ENCODE results near the gene CDH7.

CDH7 gene, protein sequence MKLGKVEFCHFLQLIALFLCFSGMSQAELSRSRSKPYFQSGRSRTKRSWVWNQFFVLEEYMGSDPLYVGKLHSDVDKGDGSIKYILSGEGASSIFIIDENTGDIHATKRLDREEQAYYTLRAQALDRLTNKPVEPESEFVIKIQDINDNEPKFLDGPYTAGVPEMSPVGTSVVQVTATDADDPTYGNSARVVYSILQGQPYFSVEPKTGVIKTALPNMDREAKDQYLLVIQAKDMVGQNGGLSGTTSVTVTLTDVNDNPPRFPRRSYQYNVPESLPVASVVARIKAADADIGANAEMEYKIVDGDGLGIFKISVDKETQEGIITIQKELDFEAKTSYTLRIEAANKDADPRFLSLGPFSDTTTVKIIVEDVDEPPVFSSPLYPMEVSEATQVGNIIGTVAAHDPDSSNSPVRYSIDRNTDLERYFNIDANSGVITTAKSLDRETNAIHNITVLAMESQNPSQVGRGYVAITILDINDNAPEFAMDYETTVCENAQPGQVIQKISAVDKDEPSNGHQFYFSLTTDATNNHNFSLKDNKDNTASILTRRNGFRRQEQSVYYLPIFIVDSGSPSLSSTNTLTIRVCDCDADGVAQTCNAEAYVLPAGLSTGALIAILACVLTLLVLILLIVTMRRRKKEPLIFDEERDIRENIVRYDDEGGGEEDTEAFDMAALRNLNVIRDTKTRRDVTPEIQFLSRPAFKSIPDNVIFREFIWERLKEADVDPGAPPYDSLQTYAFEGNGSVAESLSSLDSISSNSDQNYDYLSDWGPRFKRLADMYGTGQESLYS

DNA sequence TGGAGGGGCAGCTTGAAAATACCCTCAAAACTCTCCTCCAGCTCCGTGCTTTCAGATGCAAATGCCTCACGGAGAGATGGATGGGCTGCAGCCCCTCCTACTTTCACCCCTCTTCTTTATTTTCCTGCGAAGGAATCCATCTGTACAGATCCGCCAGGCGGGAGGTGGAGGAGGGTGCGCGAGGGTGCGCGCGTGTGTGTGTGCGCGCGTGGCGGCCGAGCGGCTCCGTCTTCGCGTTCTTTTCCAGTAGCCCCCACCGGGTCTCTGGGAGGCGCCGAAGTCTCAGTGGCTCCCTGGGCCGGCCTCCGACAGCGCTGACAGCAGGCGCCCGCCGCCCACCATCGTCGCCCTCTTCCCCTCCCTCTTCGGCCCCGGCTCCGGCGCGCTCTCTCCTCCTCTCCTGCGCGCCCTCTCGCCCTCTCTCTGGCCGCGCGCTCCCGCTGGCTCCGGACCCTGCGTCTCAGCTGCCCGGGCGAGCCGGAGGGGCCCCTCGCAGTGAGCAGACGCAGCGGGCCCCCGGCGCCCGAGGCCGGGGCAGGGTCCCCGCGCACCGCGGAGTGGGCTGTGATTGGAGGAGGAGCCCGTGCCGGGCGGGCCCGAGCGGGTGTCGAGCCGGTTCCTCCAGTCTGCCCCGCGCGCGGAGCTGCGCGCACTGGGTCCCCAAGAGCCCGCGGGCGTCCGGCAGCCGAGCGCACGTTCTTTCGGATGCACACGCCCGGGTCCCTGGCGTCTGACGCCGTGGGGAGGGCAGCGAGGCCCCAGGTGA lies at the start of gene CDH7:
Gene CDH7 (plus strand): TSS at position 624 of the 766 bp plus-strand sequence. CDS start 11,831 bp downstream, outside the sequence.
- no peak for DNase-seq

DNA sequence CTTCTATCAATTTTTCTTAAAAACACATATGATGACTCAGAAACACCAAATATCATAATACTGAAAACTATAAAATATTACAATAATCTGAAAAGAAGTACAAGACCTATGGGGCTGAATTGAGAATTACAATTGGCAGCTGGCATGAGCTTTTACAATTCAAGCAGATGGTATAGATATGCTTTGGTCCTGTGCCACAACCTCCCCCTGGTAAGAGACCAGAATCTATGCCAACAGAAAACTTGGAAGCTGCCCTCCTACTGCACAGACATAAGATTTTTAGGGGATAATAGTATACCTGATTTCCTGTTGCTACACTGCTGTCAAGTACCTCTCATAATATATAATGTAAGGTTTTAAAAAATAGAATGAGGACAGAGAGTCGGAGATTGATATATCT lies 46.8 kb upstream of the CDH7 start:
- no peak for DNase-seq

DNA sequence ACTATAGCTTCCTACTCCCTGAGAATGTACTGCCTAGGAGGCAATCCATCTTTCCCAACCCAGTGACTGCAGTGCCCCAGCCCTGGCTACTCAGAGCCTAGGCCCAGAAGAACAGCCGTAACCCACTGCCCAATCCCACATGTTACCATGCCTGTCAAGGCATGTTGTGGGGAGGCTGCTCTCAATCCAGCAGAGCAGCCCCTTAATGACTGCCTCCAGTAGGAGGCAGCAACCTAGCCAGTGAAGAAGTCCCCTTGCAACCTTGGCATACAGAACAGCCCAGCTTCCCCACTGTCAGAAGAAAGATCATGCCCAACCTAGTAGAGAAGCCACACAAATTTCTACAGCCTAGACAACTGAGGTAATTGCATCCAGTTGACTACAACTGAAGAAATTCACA lies 44.2 kb upstream of the CDH7 start:
- no peak for DNase-seq

DNA sequence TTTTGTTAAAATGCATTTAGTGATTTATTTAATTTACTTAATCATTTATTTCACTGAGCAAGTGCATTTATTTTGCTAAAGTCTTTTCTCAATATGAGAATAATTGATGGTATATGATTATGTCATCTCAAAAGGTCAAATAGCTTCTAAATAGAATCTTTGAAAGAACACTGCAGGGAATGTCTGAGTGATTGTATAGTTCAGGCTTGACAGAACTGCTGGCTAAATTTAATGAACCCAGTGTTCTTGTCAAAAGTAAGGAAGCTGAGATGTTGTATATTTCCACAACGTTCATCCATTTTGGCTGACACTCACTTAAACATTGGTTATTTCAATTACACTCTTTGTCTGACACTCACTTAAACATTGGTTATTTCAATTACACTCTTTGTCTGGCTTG lies 39.3 kb upstream of the CDH7 start:
- DNase-seq, result no peak

GRCh38 chr18:65721619-65722018 lies 29.2 kb upstream of the CDH7 start:
- DNase-seq, result no peak

DNA sequence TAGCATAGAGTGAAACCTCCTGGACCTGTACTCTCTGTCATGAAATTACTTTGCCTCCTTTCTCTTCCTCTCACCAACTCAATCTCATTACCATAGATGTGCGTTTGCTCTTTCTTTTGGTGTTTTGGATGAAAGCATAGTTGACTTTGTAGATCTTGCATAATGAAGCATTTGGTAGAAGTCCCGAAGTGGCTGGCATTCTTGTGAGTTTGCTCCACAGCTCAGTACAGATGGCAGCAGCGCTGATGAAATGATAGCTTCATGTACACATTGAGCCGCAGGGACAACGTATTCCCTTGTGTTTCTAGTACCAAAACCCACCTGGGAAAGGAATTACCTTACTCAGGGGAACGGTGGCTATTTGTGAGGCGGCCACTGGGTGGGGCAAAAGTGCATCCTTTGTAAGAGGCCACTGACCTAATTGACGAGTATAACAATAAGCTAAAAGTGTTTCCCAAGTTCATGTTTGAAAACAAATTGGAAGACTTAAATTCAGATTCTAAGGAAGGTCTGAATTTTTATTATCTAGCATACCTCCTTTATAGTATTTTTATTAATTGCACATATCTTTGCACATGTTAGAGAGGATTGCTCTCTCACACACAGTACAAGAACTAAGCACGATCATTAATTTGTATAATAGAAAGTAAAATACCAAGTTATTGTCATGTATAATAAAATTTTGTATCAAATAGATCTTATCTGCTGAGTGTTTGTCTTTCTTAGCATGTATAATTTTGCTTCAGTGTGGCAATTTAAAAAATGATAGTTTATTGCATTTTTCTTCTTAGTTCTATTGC lies 25.4 kb upstream of the CDH7 start:
- peak; percentile 43 for DNase-seq

DNA sequence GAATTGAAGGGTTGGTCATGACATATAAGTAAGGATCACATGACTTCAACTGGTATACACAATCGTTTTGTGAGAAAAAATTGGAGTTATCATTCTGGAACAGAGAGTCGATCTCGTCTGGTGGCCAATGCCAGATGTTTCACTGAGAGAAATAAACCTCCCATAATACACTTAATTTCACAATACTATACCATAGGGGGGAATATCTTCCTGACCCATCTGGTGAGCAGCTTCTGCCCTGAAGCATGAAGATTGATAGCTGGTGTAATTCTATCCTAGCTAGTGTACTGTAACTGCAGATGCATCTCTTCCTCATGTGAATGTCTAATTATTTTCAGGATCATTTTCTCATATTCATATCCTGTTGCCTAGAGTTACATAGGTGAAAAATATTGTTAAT lies 15.7 kb upstream of the CDH7 start:
- no peak for DNase-seq

- DNase-seq, result no peak
Measured at GRCh38 chr18:65737471-65737955, 13.3 kb upstream of the CDH7 start.

DNA sequence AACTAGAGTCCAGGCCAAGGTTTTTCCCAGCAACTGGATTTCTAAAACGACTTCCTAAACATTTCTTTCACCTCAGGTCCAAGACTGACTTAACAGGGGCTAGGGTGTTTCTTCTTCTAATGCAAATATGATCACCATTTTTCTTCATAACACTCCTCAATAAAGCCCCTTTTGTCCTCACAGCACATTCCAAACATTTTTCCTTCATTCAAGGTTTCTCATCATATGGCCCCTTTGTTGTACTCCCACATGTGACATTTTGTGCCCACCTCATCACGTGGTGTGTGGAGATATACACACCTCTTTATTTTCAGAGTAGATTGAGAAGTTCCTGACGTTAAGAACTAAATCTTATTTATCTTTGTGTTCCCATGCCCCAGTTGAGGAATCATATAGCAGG lies 3.9 kb upstream of the CDH7 start:
- no peak for DNase-seq

DNA sequence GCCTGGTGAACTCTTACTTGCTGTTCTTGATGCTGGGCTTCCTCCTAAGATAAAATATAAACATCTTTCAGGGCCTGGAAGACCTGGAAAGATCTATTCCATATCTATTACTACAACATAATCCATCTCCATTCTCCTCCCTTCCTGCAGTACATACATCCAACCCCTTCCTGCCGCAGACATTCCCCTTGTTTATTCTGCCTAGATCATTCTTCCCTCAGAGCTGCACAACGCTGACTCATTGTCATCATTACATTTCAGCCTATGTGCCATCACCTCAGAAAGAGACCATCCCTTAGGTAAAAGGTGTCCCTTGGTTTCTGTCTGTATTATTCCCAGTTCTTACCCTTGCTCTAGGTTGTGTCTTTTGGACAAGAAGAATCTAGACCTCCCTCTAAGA lies 2.5 kb upstream of the CDH7 start:
- DNase-seq, result no peak

DNA sequence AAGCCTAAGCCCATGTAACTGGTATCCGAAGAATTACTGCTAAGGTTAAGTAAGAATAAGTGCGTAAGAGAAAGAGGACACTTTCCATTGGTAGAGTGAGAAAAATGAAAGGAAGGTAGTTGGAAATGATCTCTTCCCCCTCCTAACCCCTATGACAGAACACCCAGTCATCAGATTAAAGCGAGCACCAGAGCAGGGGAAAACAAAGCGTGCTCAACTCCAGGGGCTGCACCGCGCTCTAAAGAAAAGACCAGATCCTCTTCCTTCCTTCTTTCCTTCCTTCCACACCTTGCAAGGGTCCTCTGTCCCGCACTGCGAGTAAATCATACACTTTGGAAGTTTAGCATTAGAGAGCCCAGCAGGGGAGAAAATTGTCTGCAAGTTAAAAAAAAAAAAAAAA lies 971 bp upstream of the CDH7 start:
- no peak for DNase-seq

DNA sequence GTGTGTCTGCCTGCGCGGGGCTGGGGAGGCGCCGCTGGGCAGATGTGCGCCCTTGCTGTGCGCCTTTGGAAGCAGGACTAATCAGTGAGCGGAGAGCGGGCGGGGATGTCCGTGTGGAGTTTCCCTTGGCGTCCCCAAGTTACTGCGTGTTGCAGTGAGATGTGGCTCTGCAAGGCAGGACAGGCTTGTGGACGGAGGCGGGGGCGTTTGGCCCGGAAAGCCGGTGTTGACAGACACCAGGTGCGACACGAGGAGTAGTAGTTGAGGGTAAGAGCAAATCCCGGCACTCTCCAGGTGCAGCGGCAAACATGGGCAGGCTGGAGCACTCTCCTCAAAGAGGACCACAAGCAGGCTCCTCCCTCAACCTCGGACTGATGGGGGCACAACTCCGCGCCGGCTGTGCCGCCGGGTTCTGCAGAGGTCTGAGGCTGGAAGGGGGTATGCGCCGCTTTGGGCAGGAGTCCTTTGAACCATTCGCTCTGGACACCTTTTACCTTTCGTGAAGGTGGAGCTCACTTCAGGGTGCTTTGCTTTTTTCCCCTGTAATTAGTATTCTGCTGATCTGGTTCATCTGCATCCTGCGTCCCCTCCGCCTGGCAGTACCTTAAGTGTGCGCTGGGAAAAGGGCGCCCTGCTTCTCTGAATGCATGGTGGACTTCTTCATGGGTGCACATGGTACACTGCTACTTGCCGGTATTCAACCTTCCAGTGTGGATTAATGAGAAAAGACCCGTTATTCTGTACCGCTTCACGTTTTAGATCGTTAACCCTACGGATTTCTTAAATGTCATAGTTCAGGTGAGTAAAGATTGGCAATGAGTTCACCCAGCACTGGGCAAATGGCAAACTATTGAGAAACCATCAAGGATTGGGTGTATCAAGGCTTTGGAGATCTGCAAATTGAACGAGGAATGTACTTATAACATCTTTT lies 608 bp downstream of the CDH7 start:
- no peak for DNase-seq

GRCh38 chr18:65752625-65753325 lies 2.0 kb downstream of the CDH7 start:
- DNase-seq, result no peak

- DNase-seq, result peak; percentile 24
Measured at GRCh38 chr18:65753520-65753919, 2.7 kb downstream of the CDH7 start.

- DNase-seq, result peak; percentile 83
Measured at GRCh38 chr18:65754121-65754520, 3.3 kb downstream of the CDH7 start.

DNA sequence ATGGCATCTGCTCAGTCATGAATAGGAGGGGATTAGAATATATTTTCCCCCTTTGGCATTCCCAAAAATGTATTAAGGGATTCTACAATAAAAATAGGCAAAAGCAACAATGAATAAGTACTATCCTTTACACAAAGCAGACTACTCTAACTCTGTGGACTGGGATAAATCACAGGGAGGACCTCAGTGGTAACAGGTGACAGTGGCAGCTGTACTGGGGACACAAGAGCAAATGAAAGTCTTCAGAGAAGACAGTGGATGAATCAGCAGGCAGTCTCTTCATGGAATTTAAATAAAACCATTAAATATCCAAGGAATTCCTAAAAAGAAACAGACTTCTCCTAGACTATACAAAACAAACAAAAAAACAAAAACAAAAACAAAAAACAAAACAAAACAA lies 4.8 kb downstream of the CDH7 start:
- no peak for DNase-seq

DNA sequence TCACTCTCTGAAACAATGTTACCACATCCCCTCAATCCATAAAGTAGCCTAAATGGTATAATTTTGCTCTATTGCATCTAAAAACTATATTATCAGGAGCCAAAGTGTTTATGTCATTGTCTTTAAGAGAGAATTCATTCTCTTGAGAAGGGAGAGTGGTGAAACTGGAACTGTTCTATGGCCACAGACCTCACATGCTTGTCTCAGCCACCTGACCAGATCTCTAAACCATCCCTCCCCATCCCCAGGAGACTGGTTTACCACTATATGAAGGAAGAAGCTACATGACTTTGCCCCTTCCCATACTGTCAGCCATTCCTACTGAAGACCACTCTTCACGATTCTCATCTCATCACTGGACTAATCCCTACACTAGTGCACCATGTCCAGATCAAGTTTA lies 9.6 kb downstream of the CDH7 start:
- no peak for DNase-seq

- no peak for DNase-seq
Measured at GRCh38 chr18:65761636-65762295, 11.0 kb downstream of the CDH7 start.

DNA sequence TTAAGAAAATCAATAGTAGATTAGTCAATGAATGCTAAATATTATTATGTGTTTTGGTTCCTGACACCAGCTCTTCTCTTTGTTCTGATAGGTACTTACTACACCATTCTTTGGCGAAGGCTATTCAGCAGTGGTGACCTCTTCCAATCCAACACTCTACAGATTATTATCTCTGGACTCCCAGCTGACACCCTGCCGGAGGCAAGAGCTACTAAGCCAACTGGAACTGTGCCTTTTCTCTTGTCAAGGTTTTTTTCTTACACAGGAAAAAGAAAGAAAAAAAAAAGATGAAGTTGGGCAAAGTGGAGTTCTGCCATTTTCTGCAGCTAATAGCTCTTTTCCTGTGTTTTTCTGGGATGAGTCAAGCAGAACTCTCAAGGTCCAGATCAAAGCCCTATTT lies 11.7 kb downstream of the CDH7 start:
- no peak for DNase-seq

GRCh38 chr18:65767406-65767805 lies 16.6 kb downstream of the CDH7 start:
- no peak for DNase-seq
